Tibial nerve (tissue), 4 donors: ENCODE results near the gene SMARCC1.
"Not testable (repeated sequence)": the region's sequence is repeated elsewhere in the genome, so short reads cannot be mapped to it uniquely, and the experiment has no call there.

Experiments
- EP300 ChIP-seq, 2 donors: sonication (generic); formaldehyde crosslinking; IDR thresholded peaks; one replicate each; pipeline ENCODE4 v1.6.1; 2017; ENCODE audit warnings: antibody characterized with exemption in 2 of 2, mild to moderate bottlenecking in 1 of 2
- POLR2A ChIP-seq, 2 donors: fragments of 450-650 bp; IDR thresholded peaks; one replicate each; pipeline ENCODE4 v1.6.1; 2017; ENCODE audit warnings: antibody characterized with exemption in 2 of 2, mild to moderate bottlenecking in 2 of 2, moderate library complexity in 2 of 2
- TF ChIP-seq, protein P1 (sequence below), 5 experiments: fragments of 200-600 bp in 3 of 5; fragments of 450-650 bp in 2 of 5; sonication (generic) in 3 of 5; IDR thresholded peaks; one replicate each; pipeline ENCODE4 v1.5.1; 2016 to 2019; ENCODE audit warnings: antibody characterized with exemption in 5 of 5, mild to moderate bottlenecking in 3 of 5, moderate library complexity in 2 of 5

DNA sequence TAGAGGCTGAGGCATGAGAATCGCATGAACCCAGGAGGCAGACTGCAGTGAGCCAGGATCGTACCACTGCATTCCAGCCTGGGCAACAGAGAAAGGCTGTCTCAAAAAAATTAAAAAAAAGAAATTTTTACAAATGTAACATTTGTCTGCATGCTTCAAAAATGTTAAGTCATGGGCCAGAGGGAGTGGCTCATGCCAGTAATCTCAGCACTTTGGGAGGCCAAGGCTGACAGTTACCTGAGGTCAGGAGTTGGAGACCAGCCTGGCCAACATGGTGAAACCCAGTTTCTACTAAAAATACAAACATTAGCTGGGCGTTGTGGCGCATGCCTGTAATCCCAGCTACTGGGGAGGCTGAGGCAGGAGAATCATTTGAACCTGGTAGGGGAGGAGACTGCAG lies 21.5 kb downstream of the SMARCC1 start:
- TF ChIP-seq, protein P1, sequence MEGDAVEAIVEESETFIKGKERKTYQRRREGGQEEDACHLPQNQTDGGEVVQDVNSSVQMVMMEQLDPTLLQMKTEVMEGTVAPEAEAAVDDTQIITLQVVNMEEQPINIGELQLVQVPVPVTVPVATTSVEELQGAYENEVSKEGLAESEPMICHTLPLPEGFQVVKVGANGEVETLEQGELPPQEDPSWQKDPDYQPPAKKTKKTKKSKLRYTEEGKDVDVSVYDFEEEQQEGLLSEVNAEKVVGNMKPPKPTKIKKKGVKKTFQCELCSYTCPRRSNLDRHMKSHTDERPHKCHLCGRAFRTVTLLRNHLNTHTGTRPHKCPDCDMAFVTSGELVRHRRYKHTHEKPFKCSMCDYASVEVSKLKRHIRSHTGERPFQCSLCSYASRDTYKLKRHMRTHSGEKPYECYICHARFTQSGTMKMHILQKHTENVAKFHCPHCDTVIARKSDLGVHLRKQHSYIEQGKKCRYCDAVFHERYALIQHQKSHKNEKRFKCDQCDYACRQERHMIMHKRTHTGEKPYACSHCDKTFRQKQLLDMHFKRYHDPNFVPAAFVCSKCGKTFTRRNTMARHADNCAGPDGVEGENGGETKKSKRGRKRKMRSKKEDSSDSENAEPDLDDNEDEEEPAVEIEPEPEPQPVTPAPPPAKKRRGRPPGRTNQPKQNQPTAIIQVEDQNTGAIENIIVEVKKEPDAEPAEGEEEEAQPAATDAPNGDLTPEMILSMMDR (IDR thresholded peaks at IDR 0.05), result not testable (repeated sequence)
- not testable (repeated sequence) for TF ChIP-seq EP300, POLR2A (IDR thresholded peaks at IDR 0.05)
